ENCODE results near the gene COX6B2.
"Not testable (repeated sequence)": the region's sequence is repeated elsewhere in the genome, so short reads cannot be mapped to it uniquely, and the experiment has no call there.

COX6B2 gene

GRCh38 chr19:55341595-55342531 is 12.7 kb downstream of the COX6B2 start:
- no peak for DNase-seq

DNA sequence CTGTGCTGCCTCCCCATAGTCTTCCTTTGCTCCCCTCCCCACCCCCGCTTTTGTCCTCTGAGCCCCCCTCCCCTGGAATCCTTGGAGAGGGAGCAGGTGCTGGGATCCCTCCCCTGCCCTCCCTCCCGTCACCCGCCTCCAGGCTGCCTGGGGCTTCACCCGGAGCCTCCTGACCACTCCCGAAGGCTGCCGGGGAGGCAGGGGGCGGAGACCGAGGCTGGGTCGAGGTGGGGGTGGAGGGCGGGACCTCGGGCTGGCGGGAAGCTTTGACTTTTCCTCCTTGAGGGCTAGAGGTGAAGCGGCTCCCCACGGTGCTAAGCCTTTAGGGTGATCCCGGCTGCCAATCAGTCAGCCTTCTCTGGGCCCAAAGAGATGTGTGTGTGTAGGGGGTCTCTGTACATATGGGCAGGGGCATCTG is 13.3 kb downstream of the COX6B2 start:
- peak; percentile 78 for DNase-seq

DNA sequence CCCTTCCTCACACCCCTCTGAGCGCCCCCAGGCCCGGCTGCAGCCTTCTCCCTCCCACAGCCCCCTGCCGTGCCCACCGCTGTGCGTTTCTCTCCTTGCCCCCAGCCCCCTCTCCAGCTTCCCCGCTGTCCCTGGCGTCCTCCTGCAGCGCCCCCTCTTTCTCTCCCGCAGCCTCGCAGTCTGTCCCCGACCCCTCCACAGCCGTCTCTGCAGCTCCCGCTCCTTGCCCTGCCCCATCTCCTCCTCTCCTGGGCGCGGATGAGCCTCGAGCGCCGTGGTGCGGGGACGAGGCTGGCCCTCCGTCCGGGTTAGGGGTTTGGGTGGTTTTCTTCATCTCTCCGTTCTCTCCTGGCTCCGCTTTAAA is 13.8 kb downstream of the COX6B2 start:
- no peak for DNase-seq

GRCh38 chr19:55339889-55340783 is 14.4 kb downstream of the COX6B2 start:
- peak; percentile 63 for DNase-seq

- DNase-seq: peak; percentile 100
These were observed 15.2 kb downstream of the COX6B2 start, which contains the start of gene KMT5C for GRCh38 chr19:55339105-55339888. KMT5C (plus strand) TSS chr19:55339876; CDS start chr19:55341937, 2,061 bp downstream.

- DNase-seq: no peak
These were observed 18.4 kb downstream of the COX6B2 start for GRCh38 chr19:55336101-55336500.

GRCh38 chr19:55333870-55334269 is 20.6 kb downstream of the COX6B2 start:
- DNase-seq: no peak

GRCh38 chr19:55329791-55330190 is 24.7 kb downstream of the COX6B2 start:
- not testable (repeated sequence) for DNase-seq

DNA sequence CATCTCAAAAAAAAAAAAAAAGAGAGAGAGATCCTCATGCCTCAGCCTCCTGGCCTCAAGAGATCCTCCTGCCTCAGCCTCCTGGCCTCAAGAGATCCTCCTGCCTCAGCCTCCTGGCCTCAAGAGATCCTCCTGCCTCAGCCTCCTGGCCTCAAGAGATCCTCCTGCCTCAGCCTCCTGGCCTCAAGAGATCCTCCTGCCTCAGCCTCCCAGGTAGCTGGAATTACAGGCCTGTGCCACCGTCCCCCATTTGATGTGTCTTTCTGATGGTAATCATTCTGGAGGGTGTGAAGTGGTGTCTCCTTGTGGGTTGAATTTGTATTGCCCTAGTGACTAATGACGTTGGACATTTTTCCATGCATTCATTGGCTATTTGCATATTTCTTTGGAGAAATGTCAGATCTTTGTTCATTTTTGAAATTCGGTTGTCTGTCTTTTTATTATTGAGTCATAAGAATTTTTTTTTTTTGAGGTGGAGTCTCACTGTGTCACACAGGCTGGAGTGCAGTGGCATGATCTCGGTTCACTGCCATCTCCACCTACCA is 25.7 kb downstream of the COX6B2 start:
- not testable (repeated sequence) for DNase-seq

DNA sequence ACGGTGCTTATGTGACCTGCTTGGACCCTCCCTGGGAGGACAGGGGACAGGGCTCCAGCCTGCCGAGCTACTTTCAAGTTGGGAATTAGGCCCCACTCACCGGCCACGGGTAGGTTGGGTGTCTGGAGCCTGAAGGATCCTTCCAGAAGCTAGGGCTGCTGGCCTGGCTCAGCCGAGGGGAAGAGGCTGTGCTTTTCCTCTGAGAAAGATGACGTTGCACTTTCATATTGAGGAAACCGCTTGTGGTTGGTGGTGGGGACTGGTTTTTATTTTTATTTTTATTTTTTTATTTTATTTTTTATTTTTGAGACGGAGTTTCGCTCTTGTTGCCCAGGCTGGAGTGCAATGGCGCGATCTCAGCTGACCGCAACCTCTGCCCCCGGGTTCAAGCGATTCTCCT is 29.3 kb downstream of the COX6B2 start, which contains the start of gene TMEM150B:
TSS of gene TMEM150B (minus strand) at position 170 of the 400 bp plus-strand sequence. CDS start 4,305 bp downstream, outside the sequence.
- no peak for DNase-seq

DNA sequence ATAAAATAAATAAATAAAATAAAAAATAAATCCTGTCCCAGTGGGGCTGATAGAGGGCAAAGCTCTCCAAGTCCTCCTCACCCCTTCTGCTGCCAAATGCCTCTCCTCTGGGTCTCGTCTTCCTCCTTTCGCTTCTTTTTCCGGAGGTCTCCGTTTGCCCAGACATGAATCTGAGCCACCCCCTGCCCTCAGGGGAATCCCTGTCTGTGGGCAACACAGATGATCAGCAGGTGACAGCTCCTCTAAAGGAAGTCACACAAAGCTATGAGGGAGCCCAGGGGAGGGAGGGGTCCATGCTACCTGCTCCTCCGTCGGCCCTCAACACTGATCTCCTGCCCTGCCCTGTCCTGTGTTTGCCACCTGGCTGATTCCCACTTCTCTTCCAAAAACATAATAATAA is 29.9 kb downstream of the COX6B2 start:
- DNase-seq: no peak

- DNase-seq: no peak
These were observed 32.2 kb downstream of the COX6B2 start for GRCh38 chr19:55322204-55322885.

- DNase-seq: no peak
These were observed 32.9 kb downstream of the COX6B2 start for GRCh38 chr19:55321466-55322137.

GRCh38 chr19:55320844-55321419 is 33.6 kb downstream of the COX6B2 start:
- DNase-seq: no peak

DNA sequence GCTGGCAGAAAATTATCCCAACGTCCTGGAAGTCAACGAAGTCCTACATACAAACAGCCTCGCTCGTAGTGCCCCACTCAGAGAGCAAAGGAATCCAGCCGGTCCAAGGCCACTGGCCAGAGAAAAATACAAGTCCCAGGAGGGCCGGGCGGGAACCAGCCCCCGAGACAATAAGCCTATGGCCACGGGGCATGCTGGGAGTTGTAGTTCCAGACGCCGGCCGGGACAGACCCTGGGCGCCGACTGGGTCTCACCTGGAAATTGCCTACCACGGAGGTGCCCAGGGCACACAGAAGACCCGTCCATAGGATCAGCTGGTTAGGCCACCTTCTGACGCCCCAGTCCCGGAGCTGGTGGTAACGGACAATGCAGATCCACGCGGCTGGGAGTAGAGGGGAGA is 34.7 kb downstream of the COX6B2 start:
- no peak for DNase-seq

DNA sequence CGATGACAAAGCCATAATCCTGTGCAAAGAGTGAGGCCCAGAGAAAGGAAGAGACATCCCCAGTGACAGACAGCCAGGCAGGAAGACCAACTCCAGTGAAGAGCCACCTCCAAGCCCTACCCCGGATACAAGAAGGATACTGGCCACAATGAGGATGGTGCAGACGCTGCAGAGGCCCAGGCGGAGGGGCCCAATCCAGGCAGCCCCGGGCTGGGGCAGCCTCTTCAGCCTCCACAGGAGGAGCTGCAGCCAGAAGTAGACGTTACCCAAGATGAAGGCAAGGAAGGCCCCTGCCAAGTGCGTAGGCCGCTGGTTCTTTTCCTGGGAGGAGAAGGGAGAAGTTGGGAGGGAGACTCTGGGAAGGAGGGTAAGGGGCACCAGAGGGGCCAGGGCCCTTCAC is 37.9 kb downstream of the COX6B2 start:
- no peak for DNase-seq

DNA sequence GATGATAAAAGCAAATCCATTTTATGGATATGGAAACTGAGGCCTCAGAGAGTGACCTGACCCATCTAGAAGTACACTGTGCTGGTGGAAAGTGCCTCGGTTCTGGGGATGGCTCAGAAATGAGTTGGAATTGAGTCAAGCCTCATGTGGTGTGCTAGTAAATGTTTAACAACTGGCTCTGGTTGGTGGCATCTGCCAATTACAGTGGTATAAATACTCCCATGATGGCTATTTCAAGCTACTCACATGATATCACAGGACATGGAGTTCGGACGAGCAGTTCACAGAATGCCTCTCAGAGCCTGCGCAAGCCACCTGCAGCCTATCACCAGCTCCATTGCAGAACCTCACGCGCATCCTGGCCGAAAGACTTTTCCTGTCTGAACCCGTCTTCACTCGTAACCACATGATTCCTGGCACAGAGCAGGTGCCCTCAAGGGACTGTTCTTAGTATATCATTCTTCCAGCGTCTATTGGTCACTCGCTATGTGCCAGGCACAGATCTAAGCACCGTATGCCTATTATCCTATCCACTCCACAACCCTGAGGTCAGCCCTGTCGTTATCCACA is 38.5 kb downstream of the COX6B2 start:
- DNase-seq: no peak

DNA sequence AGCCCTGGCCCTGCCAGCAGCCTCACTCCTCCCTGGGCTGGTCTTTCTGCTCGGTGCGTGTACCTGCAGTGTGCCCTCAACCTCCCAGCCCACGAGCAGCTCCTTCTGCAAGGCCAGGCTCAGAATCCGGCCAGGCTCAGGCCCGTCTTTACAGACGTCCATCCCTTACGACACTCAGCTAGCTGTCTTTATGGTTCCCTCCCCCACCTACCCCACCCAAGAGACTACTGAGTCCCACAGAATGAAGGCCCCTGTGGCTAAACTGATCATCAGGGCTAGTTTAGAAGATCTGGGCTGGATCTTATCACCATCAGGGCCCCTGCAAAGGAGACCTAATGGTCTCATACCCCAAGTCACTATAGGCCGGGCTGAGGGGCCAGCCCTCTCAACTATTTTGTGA is 40.1 kb downstream of the COX6B2 start:
- DNase-seq: no peak

- DNase-seq: no peak
These were observed 41.7 kb downstream of the COX6B2 start for GRCh38 chr19:55312621-55313512.

Measured in left hindlimb (tissue), 1 donor.